Astrocyte of the hippocampus (primary cell): ENCODE data around the gene WASL.
"Not testable (repeated sequence)": the region's sequence is repeated elsewhere in the genome, so short reads cannot be mapped to it uniquely, and the experiment has no call there.

Experiments
- DNase-seq: peaks from one replicate; pipeline ENCODE4 v3.0.0; 2011; ENCODE audit warnings: low read depth, low spot score

Gene WASL

GRCh38 chr7:123748734-123749536 lies at the start of gene WASL:
WASL (minus strand) TSS chr7:123749003; CDS start chr7:123748734, 269 bp downstream.
- DNase-seq, result peak; percentile 97

GRCh38 chr7:123797673-123798531 lies 49.1 kb upstream of the WASL start:
- DNase-seq, result peak; percentile 90

GRCh38 chr7:123796568-123796967 lies 47.8 kb upstream of the WASL start:
- no peak for DNase-seq

- no peak for DNase-seq
These were observed 47.1 kb upstream of the WASL start for GRCh38 chr7:123795917-123796316.

GRCh38 chr7:123795116-123795515 lies 46.3 kb upstream of the WASL start:
- DNase-seq, result not testable (repeated sequence)

- DNase-seq, result no peak
These were observed 43.7 kb upstream of the WASL start for GRCh38 chr7:123792547-123792946.

- peak; percentile 20 for DNase-seq
These were observed 42.2 kb upstream of the WASL start for GRCh38 chr7:123791001-123791400.

- no peak for DNase-seq
These were observed 41.0 kb upstream of the WASL start for GRCh38 chr7:123789817-123790216.

GRCh38 chr7:123789206-123789784 lies 40.5 kb upstream of the WASL start:
- no peak for DNase-seq

GRCh38 chr7:123788584-123788983 lies 39.8 kb upstream of the WASL start:
- DNase-seq, result no peak

GRCh38 chr7:123787220-123788007 lies 38.6 kb upstream of the WASL start:
- DNase-seq, result no peak

GRCh38 chr7:123784263-123784662 lies 35.5 kb upstream of the WASL start:
- no peak for DNase-seq

- DNase-seq, result no peak
These were observed 35.0 kb upstream of the WASL start for GRCh38 chr7:123783820-123784219.

- DNase-seq, result no peak
These were observed 33.4 kb upstream of the WASL start for GRCh38 chr7:123782071-123782798.

GRCh38 chr7:123780472-123780871 lies 31.7 kb upstream of the WASL start:
- not testable (repeated sequence) for DNase-seq

GRCh38 chr7:123774496-123774895 lies 25.7 kb upstream of the WASL start:
- no peak for DNase-seq

GRCh38 chr7:123773481-123773880 lies 24.7 kb upstream of the WASL start:
- DNase-seq, result no peak

- DNase-seq, result no peak
These were observed 23.8 kb upstream of the WASL start for GRCh38 chr7:123772652-123773051.

GRCh38 chr7:123771846-123772245 lies 23.0 kb upstream of the WASL start:
- no peak for DNase-seq

- DNase-seq, result no peak
These were observed 22.5 kb upstream of the WASL start for GRCh38 chr7:123771256-123771655.

GRCh38 chr7:123770378-123770777 lies 21.6 kb upstream of the WASL start:
- peak; percentile 16 for DNase-seq
